Endothelial cell of umbilical vein (primary cell): ENCODE results near the gene UCK1. TPM values are rescaled to one million over a fixed set of nuclear protein-coding genes. Genes with fewer than 3 reads are reported as not detected.

Experiments
- BruUV-seq: library from RNA; stranded (reverse); fragments of 400-500 nt; replicated peaks from 2 replicates; lab custom pipeline; 2021; lab: Mats Ljungman, UMichigan
- CTCF ChIA-PET: fragments of 300-600, 350-600 bp; sonication (Branson Sonifier 250); formaldehyde crosslinking; loops from one replicate; lab custom pipeline; 2021; ENCODE audit warnings: antibody characterized with exemption, inconsistent platforms; lab: Charles Lee
- POLR2A ChIA-PET: fragments of 300-600, 350-600 bp; sonication (Branson Sonifier 250); formaldehyde crosslinking; loops from one replicate; lab custom pipeline; 2021; ENCODE audit warnings: antibody characterized with exemption, inconsistent platforms; lab: Charles Lee
- DNase-seq: peaks from one replicate; pipeline ENCODE4 v3.0.0-alpha.2; 2011; ENCODE audit warnings: low read depth, low spot score
- FAIRE-seq: peaks from 2 replicates; lab custom pipeline; 2011; peaks lifted over from hg19 to GRCh38; lab: Jason Lieb, UNC
- H2AFZ ChIP-seq: 2 replicates; pipeline ENCODE4 v1.6.0; 2012; ENCODE audit warnings: low read depth, low read length, control low read depth, inconsistent platforms
- H3K27ac ChIP-seq: 2 replicates; pipeline ENCODE4 v1.5.1; 2011; ENCODE audit warnings: low read depth, mild to moderate bottlenecking, control low read depth, low read length, moderate library complexity; ENCODE audit not compliant: insufficient read depth
- H3K27me3 ChIP-seq, 2 experiments: 2 replicates each; pipeline versions ENCODE4 v1.6.0 to v1.6.1; 2011; ENCODE audit warnings: low read length in 2 of 2, mixed read lengths in 1 of 2; ENCODE audit not compliant: control insufficient read depth in 2 of 2, insufficient read depth in 2 of 2
- H3K36me3 ChIP-seq, 2 experiments: 2 replicates in 1 of 2; 3 replicates in 1 of 2; pipeline ENCODE4 v1.5.1; 2011; ENCODE audit warnings: low read length in 2 of 2, mild to moderate bottlenecking in 1 of 2, moderate library complexity in 1 of 2; ENCODE audit not compliant: control insufficient read depth in 2 of 2, insufficient read depth in 2 of 2; ENCODE audit errors: extremely low read depth in 1 of 2
- H3K4me1 ChIP-seq: 3 replicates; pipeline ENCODE4 v1.5.1; 2011; ENCODE audit warnings: mild to moderate bottlenecking, low read length; ENCODE audit not compliant: control insufficient read depth, insufficient read depth; ENCODE audit errors: extremely low read depth
- H3K4me2 ChIP-seq: 2 replicates; pipeline ENCODE4 v1.6.1; 2011; ENCODE audit warnings: low read length, control low read depth, mixed read lengths; ENCODE audit not compliant: insufficient read depth
- H3K4me3 ChIP-seq, 3 experiments: fragments of 200-600 bp in 1 of 3; sonication (generic), shearing (Covaris generic) in 1 of 3; replicated peaks in 1 of 3; 2 replicates each; pipeline ENCODE4 v1.5.1; 2011 to 2016; ENCODE audit warnings: control low read depth in 3 of 3, low read length in 3 of 3, mild to moderate bottlenecking in 2 of 3, inconsistent platforms in 1 of 3, low read depth in 1 of 3, moderate library complexity in 1 of 3; ENCODE audit not compliant: insufficient read depth in 1 of 3
- H3K79me2 ChIP-seq: 2 replicates; pipeline ENCODE4 v1.6.0; 2012; ENCODE audit warnings: low read length, inconsistent platforms; ENCODE audit not compliant: control insufficient read depth, insufficient read depth
- H3K9ac ChIP-seq: replicated peaks from 2 replicates; pipeline ENCODE3; 2011; ENCODE audit warnings: low read length, control low read depth; ENCODE audit not compliant: insufficient read depth; ENCODE audit errors: extremely low read depth
- H3K9me1 ChIP-seq: replicated peaks from 3 replicates; pipeline ENCODE4 v1.6.0; 2011; ENCODE audit warnings: mild to moderate bottlenecking, low read length; ENCODE audit not compliant: control insufficient read depth, insufficient read depth; ENCODE audit errors: extremely low read depth
- H3K9me3 ChIP-seq: replicated peaks from 2 replicates; pipeline ENCODE4 v1.5.1; 2012; ENCODE audit warnings: low read length, inconsistent platforms; ENCODE audit not compliant: control insufficient read depth, insufficient read depth
- H4K20me1 ChIP-seq: replicated peaks from 2 replicates; pipeline ENCODE3; 2011; ENCODE audit warnings: mild to moderate bottlenecking, low read length; ENCODE audit not compliant: control insufficient read depth, insufficient read depth; ENCODE audit errors: extremely low read depth
- FOS ChIP-seq: IDR thresholded peaks from 2 replicates; pipeline ENCODE4 v1.6.1; 2011; ENCODE audit warnings: mild to moderate bottlenecking, low read length, moderate library complexity, borderline replicate concordance; ENCODE audit not compliant: insufficient read depth
- GATA2 ChIP-seq: IDR thresholded peaks from 2 replicates; pipeline ENCODE4 v1.7.0; 2011; ENCODE audit warnings: low read depth, mild to moderate bottlenecking, moderate library complexity, mixed read lengths, low read length; ENCODE audit not compliant: insufficient read length, insufficient read depth
- MYC ChIP-seq: IDR thresholded peaks from one replicate; pipeline ENCODE4 v1.6.1; 2011; ENCODE audit warnings: mild to moderate bottlenecking, low read depth, low read length
- POLR2A ChIP-seq: IDR thresholded peaks from 2 replicates; pipeline ENCODE4 v1.6.1; 2012; ENCODE audit warnings: low read depth, mild to moderate bottlenecking, control low read depth, low read length
- POLR2AphosphoS5 ChIP-seq: IDR thresholded peaks from 2 replicates; pipeline ENCODE4 v1.6.1; 2012; ENCODE audit warnings: low read depth, mild to moderate bottlenecking, control low read depth, low read length, moderate library complexity; ENCODE audit not compliant: insufficient read depth
- dilution Hi-C: fragments of 300-500 bp; cut with MboI; formaldehyde crosslinking; loops from one replicate; pipeline ENCODE4 v1.15.0; 2019; ENCODE audit warnings: low sequenced_read_pairs; ENCODE audit not compliant: extremely low pct_ligation_motif_present
- intact Hi-C: fragments of 100-400 bp; cut with micrococcal nuclease; formaldehyde crosslinking; loops from one replicate; pipeline ENCODE4 v1.10.0; 2022
- polyA plus RNA-seq, 4 experiments: library from polyadenylated mRNA; depleted of rRNA in 3 of 4; stranded (reverse) in 3 of 4; unstranded in 1 of 4; fragments of >200 nt; gene quantifications; 2 replicates each; pipeline versions ENCODE4 v1.2.1 to v1.2.3, GENCODE V29; 2011 to 2012; ENCODE audit warnings: missing spikeins in 1 of 4
- total RNA-seq: library from RNA; stranded (reverse); gene quantifications from 2 replicates; pipeline ENCODE4 v1.2.3, GENCODE V29; 2021
- TF ChIP-seq, protein P1 (sequence below): IDR thresholded peaks from 2 replicates; pipeline ENCODE4 v1.6.1; 2011; ENCODE audit not compliant: insufficient read depth, insufficient read length

The UCK1 gene
- total and polyA plus RNA-seq, 2 donors (not counting 3 experiments of a cell fraction or from before 2014, with no cell fraction given), result 23.6 to 30.1 TPM

DNA sequence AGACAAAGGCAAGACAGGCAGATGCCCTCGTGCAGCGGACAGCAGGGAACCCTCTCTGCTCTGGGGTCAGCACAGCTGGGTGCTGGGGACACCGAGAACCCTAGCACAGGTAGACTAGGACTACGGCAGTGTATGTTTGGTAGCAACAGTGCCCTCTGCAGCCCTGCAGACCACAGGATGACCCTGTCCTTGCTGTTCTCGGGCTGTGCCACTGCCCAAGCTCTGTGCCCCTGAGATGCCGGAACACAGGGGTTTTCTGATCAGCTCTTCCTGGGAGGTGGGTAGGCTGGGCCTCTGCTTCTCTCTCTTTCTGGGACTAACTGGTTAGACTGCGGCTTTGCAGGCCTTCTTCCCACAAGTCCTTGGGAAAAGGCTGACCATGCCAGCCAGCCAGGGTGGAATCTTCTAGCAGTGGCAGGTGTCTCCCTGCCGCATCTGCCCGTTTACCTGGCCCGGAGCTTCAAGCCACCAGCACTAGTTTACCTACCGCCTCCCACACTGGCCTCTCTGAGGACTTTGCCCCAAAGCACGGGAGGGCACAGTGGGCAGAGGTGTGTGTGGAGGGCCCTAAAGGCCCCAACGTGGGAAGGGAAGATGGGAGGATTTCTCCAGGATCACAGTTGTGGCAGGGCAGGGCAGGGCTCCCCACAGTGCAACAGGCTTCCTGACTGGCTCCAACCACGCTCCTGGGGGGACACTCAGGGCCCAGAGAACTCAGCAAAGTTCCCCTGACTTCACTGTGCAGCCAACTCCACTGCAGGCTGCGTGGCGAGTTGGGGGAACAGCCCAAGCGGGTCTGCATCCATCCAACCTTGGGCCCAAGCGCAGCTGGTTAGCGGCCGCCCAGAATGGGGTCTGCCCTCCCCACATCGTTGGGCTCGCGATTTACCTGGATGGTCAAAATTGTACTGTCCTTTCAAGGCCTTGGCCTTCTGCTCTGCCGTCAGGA lies 1.2 kb downstream of the UCK1 start:
- Histone ChIP-seq H3K36me3 (peaks cover 5 to 27% of the 10 kb centered on the region in 2 experiments), H4K20me1 (no peaks in the 10 kb centered on the region), H3K27me3 (no peaks in the 10 kb centered on the region), H3K79me2 (peaks cover 4% of the 10 kb centered on the region), H3K4me1 (peaks cover 4% of the 10 kb centered on the region), H2AFZ (peak overlapping the region; percentile 8), H3K4me2 (peak overlapping the region; percentile 35), H3K4me3 (peak overlapping the region; percentile 40 to 73 (median 57)), H3K9me1 (no peaks in the 10 kb centered on the region), H3K9me3 (no peaks in the 10 kb centered on the region), H3K9ac (peak overlapping the region; percentile 49), H3K27ac (no peak overlapping the region)
- FAIRE-seq, result no peak
- ChIA-PET POLR2A (no interaction called here), CTCF (no interaction called here)
- BruUV-seq, result TSS peak; percentile 10
- TF ChIP-seq, protein P1, sequence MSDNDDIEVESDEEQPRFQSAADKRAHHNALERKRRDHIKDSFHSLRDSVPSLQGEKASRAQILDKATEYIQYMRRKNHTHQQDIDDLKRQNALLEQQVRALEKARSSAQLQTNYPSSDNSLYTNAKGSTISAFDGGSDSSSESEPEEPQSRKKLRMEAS, result no peak
- TF ChIP-seq POLR2A, result no peak
- no peak for TF ChIP-seq FOS
- no peak for TF ChIP-seq MYC
- no peak for TF ChIP-seq POLR2AphosphoS5
- TF ChIP-seq GATA2, result no peak
- intact Hi-C loops, result loop anchor here (2.0 to 10.0 kb wide), 3 partner anchors 27 to 179 kb away; partner anchors contain the start of gene POMT1
- no peak for DNase-seq
- dilution Hi-C loops, result no loop called here
